ENCODE data around the gene DNM3.

The DNM3 gene

DNA sequence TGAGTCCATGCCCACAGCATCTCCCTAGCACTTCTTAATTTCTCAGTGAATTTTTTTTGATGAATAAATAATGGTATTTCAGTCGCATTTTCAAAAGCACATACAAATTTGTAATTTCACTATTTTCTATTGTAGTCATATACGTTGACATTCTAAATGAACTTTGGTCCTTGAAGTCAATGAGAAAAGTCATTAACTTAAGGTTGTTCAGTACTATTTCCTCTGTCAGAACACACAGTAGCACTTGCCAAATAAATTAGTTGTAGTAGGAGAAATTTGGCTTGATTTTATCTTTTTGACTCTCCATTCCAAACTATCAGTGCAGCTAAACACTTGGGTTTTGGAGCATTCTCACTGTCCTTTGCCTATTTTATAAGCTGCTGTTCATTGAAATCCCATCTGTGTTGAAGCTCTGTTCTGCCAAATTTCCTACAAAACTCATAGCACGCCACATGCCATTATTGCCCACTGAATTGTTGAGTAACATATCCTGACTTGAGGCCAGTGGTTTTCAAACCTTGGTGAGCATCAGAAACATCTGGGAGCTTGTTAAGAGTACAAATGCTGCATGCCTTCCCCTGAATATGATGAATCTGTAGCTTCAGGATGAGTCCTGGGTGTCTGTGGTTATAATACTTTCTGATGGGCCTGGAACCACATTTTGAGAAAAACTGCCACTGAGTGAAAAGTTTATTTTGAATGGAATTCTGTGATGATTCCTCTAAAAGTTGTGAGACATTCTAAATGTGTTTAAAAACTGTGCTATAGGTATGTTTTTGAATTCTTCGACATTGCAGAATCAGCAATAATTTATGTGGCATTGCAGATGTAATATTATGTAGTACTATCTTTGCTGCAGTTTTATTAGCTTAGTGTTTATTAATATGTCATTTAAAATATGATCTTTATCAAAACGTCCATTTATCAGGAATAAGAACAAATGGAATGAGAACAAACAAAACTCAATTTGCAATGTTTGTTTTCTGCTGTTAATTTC lies 78.9 kb downstream of the DNM3 start:
- no peak for DNase-seq (ENCODE audit: low spot score)

DNA sequence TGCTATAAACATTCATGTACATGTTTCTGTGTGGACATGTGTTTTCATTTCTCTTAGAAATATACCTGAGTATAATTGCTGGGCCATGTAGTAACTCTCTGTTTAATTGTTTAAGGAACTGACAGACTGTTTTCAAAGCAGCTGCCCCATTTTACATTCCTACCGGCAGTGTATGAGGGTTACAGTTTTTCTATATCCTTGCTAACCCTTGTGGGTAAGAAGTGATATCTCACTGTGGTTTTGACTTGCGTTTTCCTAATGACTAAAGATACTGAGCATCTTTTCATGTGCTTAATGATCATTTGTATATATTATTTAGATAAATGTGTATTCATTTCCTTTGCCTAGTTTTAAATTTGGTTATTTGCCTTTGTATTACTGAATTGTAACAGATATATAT lies 81.7 kb downstream of the DNM3 start:
- no peak for DNase-seq (ENCODE audit: low spot score)

- DNase-seq (ENCODE audit: low spot score), result no peak
Measured at GRCh38 chr1:171929121-171929520, 87.8 kb downstream of the DNM3 start.

DNA sequence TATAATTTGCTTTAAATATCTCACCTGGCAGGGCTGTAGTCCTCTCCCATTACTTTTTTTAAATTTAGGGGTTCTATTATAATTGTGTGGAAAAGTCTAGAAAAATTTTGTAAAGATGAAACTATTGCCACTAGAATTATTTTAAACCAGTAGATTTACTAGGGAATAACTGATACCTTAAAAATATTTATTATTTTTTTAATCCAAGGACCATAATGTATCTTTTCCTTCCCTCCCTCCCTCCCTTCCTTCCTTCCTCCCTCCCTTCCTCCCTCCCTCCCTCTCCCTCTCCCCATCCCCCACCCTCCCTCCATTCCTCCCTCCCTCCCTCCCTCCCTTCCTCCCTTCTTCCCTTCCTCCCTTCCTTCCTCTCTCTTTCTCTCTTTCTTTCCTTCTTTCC lies 90.5 kb downstream of the DNM3 start:
- no peak for DNase-seq (ENCODE audit: low spot score)

DNA sequence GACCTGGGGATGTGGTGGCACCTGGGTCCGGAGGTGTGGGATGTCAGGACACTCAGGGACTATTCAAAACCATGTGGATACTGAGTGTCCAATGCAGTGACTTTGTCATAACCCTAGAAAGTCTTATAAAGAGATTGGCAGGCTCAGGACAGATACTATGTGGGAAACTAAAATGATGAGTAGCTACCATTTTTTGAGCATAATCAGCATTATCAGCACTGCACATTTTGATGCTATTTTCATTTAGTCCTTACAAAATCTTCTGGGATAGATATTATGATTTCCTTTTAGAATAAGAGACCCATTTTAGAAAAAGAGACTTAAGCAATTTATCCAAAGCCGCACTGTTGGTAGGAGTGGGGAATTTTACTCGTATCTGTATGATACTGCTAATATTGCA lies 93.4 kb downstream of the DNM3 start:
- DNase-seq (ENCODE audit: low spot score), result no peak

- DNase-seq (ENCODE audit: low spot score), result no peak
Measured at GRCh38 chr1:171935086-171935485, 93.8 kb downstream of the DNM3 start.

- no peak for DNase-seq (ENCODE audit: low spot score)
Measured at GRCh38 chr1:171935664-171936063, 94.4 kb downstream of the DNM3 start.

GRCh38 chr1:171937938-171938337 lies 96.6 kb downstream of the DNM3 start:
- DNase-seq (ENCODE audit: low spot score), result no peak

- DNase-seq (ENCODE audit: low spot score), result no peak
Measured at GRCh38 chr1:171939740-171940139, 98.4 kb downstream of the DNM3 start.

DNA sequence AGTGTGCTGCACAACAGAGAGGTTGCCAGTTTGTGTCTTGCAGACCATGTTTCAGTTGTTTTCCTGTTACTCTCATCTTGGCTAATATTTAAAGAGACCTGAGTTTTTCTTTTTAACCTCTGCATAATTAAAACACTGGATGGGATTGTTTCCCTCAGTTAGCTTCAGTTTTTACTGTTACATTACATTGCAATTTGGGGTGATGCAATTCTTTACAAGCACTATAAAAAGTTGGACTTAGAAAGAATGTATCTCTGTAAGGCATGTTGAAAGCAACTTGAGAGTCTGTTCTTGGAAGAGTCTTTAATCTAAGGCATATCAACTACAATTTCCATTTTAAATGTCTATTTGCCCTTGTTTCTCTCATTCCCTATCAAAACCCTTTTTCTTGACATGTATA lies 99.1 kb downstream of the DNM3 start:
- no peak for DNase-seq (ENCODE audit: low spot score)

DNA sequence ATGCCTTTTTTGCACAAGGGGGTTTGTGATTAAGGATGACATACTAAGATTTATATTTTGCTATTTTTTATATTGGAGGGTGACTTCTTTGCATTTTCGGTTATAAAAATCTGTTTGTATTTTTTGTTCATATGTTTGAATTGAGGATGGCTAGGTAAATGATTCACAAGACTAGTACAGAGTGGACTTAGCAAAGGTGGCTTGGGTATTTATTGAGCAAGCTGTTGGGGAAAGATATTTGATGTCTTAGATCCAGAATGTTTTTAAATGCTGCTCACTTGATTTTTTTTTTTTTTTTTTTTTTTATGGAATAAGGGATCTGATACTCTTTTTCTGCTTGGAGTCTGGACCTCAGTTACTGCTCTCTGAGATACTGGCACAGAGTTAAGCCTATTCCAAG lies 100.6 kb downstream of the DNM3 start:
- DNase-seq (ENCODE audit: low spot score), result no peak

DNA sequence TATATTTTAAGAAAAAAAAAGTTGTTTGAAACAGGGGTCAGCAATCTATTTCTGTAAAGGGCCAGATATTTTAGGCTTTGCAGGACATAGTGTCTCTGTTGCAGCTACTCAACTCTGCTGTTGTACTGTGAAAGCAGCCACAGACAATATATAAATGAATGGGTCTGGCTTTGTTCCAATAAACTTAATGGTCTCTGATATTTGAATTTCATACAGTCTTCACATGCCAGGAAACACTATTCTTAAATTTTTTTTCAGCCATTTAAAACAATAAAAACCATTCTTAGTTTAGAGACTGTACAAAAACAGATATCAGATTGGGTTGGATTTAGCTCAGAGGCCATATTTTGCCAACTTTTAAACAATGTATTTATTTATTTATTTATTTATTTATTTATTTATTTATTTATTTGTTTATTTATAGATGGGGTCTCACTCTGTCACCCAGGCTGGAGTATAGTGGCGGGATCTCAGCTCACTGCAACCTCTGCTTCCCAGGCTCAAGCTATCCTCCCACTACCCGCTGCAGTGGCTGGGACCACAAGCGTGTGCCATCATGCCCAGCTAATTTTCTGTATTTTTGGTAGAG lies 102.8 kb downstream of the DNM3 start:
- no peak for DNase-seq (ENCODE audit: low spot score)

DNA sequence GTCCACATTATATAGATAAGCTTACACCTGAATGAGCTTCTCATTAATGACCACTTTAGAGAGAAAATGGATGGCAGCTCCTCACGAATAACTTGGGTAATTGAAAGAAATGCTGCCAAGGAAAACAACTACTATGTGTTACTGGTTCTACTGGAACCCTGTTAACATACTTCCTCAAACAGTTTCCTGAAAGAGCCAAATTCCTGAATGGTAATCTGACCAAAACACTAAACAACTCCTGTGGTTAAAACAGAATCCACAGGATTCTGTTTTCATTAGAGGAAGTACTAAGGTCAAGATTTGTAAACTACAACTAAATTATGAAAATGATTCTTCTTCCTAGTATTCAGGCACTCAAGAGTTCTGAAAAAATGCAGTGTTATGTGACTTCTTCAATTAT lies 107.2 kb downstream of the DNM3 start:
- no peak for DNase-seq (ENCODE audit: low spot score)

GRCh38 chr1:171949316-171949715 lies 108.0 kb downstream of the DNM3 start:
- DNase-seq (ENCODE audit: low spot score), result no peak

DNA sequence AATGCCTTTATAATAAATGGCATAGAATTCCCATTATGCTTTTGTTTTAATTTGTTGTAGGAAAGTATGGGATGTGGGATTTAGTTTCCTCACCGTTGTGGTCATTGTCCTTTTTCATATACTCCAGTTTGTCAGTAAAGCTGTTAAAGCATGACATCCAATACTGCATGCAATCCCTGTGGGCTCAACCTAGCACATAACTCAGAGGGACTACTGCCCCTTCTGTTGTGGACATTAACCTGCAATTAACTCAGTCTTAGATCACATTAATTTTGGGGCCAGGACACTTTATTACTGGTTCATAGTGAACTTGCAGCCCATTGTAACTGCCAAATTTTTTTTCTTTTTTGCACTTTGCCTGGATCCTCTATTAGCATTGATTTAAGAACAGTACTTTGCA lies 112.5 kb downstream of the DNM3 start:
- DNase-seq (ENCODE audit: low spot score), result no peak

GRCh38 chr1:171954361-171954760 lies 113.1 kb downstream of the DNM3 start:
- DNase-seq (ENCODE audit: low spot score), result no peak

DNA sequence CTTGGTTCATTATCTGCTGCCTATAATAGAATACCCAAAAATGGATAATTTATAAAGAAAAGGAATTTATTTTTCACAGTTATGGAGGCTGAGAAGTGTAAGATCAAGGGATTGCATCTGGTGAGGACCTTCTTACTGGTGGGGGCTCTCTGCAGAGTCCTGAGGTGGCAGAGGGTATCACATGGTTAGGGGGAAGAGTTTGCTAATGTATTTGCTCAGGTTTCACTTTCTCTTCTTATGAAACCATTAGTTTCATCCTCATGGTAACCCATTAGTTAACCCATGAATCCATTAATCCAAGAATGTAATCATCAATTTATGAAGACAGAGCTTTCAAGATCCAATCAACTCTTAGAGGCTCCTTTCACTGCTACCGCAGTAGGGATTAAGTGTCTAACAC lies 120.6 kb downstream of the DNM3 start:
- no peak for DNase-seq (ENCODE audit: low spot score)

DNA sequence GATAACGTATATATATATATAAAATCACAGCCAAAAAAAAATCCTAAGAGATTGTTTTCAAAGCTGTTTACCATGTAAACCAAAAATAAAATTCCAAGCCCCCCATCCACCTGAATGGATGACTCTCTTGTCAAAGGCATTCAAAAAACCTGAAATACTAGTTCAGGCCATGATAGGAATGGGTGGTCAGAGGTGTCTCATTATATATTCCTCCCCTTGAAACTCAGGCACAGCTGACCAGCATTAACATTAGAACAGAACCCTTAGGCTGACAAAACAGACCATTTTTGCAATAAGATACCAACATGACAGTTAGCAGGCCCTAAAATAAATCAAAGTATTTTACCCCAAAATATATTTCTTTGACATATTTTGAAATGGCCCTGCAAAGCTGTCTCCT lies 122.5 kb downstream of the DNM3 start:
- no peak for DNase-seq (ENCODE audit: low spot score)

DNA sequence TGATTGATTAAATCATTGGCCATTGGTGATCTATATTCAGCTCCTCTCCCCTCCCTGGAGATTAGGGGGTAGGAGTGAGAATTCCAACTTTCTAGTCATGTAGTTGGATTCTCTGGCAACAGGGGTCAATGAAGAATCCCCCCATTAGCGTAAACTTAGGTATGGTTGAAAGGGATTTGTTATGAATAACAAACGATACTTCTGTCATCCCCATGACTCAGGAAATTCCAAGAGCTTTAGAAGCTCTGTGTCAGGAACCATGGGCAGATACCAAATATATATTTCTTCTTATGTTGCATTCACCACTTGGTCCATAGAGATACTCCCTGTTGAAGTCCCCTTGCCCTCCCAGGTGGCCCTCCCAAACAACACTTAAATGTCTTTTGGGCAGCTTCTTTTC lies 124.5 kb downstream of the DNM3 start:
- DNase-seq (ENCODE audit: low spot score), result no peak

DNA sequence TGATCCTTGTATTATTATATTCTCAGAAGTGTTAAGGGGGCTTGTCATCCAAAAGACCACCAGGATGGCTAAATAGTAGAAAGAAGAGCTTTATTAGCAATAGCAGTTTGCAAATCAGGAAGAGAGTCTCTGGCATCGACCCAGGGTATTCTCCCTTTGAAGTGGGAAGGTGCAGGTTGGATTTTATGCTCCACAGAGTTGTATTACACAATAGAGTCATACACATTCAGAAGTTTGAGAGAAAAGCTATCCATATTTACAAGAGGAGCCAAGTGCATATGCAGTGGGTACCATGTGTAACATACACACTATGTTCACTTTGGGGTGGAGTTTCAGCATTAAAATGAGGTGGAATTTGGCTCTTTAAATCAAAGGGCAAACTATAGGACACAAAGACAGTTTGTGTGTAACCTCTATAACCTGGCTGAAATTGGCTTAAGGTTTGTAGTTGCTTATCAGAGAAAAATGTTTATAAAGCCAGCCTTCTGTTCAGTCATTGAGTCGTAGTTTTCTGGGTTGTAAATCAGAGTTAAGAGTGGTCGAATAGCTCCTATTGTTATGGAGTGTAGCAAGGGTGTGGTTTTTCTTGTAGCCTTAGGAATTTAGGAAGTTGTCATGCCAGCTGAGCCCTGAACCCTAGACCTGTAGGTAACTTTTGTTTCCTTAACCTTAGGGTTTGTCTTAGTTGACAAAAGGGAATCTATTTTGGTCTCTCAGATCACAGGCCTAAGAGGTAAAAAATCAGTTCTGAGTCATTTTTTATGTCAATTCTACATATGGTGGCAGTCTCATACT lies 125.3 kb downstream of the DNM3 start:
- no peak for DNase-seq (ENCODE audit: low spot score)

DNA sequence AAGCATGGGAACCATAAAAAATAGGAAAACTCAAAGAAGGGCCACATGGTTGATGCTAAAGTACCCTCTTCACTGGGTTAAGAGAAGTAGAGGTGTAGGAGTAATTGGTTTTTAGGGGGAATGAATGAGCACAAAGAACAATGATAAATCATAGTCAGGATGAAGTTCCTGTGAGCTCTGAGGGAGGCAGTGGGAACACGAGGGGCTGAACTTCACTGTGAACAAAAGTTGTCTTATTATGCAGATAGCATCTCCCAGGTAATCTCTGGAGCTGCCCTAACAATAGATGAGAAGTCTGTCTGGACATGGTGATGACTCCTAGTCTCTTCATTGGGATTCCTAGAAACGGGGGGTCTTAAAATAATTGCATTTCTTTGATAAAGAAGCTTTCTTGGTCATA lies 127.9 kb downstream of the DNM3 start:
- no peak for DNase-seq (ENCODE audit: low spot score)

DNA sequence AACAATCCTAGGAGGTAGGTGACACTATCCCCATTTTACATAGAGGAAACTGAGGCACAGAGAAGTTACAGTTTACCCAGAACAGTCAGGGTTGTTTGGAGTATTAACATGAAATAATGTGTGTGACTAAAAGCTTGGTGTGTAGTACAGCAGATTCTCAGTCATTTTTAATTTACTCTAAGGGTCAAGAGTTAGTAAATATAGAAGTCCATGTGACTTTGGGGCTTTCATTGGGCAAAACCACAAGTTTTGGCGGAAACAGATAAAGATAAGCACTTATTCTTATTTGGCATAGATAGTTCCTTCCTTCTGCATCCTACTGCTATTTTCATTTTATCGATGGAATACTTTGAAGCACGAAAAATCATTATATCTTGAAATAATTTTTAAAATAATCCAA lies 128.5 kb downstream of the DNM3 start:
- no peak for DNase-seq (ENCODE audit: low spot score)

GRCh38 chr1:171972846-171973245 lies 131.5 kb downstream of the DNM3 start:
- no peak for DNase-seq (ENCODE audit: low spot score)

Measured in left forelimb (tissue), 1 donor.